HG03135 (cell line): ENCODE results near the gene GPRASP1.
"Not testable (repeated sequence)": the region's sequence is repeated elsewhere in the genome, so short reads cannot be mapped to it uniquely, and the experiment has no call there.

ENCODE experiments used
- ATAC-seq: cut with Tn5 transposase; IDR thresholded peaks from one replicate; pipeline ENCODE4 v1.9.1; 2021; ENCODE audit warnings: mild to moderate bottlenecking, moderate library complexity; ENCODE audit not compliant: unreplicated experiment

GPRASP1 gene

GRCh38 chrX:102651242-102652011, at the start of gene GPRASP1:
Gene GPRASP1, plus strand, starts transcription at chrX:102651483. Its CDS starts 2,431 bp downstream, at chrX:102653914.
- no peak for ATAC-seq

DNA sequence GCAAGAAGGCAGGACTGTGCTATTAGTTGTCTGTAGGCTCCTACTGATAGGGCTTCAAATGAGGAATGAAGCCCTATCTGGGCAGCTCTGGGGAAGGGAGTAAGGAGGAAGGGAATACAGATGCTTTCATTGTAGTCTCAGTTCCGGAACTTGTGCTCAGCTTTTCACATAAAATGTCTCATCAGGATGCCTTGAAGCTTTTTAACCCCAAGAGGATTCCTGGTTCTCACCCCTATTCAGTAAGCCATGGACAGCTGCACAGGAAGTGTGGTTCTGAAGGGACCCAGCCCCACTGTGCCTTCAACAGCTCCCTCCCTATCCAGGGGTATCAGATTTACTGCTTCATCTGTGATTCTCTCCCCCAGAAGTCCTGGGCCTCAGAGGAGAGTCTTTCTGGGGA, 47.0 kb upstream of the GPRASP1 start:
- no peak for ATAC-seq

DNA sequence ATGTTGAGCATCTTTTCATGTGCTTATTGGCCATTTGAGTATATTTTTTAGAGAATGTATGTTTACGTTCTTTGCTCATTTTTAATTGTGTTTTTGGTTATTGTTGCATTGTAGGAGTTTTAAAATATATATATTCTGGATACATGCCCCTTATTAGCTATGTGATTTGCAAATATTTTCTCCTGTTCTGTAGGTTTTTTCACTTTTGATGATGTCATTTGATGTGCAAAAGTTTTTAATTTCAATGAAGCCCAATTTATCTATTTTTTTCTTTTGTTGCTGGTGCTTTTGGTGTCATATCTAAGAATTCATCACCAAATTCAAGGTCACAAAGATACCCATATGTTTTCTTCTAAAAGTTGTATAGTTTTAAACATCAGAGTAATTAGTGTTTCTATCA, 45.2 kb upstream of the GPRASP1 start:
- ATAC-seq: no peak

DNA sequence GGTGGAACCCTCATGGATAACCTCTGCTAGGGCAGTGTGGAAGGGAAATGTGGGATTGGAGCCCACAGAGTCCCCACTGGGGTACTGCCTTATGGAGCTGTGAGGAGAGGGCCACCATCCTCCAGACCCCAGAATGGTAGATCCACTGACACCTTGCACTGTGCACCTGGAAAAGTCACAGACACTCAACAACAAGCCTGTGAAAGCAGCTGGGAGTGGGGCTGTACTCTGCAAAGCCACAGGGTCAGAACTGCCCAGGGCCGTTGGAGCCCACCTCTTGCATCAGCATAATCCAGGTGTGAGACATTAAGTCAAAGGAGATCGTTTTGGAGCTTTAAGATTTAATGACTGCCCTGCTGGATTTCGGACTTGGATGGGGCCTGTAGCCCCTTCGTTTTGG, 40.4 kb upstream of the GPRASP1 start:
- ATAC-seq: no peak

- ATAC-seq: no peak
Measured at GRCh38 chrX:102624105-102624504, 27.2 kb upstream of the GPRASP1 start.

GRCh38 chrX:102627640-102628039, 23.6 kb upstream of the GPRASP1 start:
- ATAC-seq: no peak

- no peak for ATAC-seq
Measured at GRCh38 chrX:102637561-102637960, 13.7 kb upstream of the GPRASP1 start.

DNA sequence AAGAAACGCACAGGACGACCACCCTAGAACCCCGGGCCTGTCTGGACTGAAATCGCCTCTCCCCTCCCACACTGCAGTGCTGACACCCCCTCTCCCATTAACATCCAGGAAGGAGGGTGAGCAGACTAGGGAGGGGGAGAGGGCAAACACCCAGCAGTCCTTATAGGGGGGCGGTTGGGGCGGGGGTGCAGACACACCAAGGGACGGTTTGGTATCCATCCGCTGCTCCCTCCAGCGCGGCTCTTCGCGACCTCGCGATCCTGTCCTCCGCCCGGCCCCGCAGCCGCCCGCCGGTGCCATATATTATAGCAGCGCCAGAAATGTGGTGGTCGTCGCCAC, 411 bp upstream of the GPRASP1 start:
- ATAC-seq: no peak

DNA sequence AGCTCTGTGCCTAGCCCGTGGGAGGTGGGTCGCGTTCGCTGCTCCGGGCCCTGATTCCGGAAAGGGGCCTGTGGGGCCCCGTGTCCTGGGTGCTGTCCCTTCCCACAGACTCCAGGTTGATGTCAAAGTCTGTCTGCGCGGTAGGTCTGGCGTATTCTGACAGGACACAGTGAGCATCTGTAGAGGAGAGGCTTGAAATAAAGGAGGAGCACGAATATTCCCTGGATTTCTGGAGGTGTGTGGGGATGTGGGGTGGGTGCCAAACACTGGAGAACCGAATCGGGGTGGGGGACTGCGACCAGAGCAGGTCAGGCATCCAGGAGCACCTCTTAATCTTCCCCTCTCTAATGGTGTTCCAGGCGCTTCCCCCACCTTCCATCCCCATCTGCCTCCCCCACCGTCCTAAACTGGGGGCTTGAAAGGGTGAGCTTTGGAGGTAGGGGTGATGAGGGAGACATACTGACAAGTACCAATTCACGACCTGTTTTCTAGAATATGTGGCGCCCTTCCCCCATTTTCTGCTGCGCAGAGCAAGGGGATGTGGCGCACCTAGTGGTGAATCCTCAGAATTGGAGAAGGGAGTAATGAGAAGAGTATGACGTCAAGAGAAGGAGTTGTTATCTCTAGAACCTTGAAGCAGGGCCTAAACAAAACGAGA, 877 bp downstream of the GPRASP1 start:
- ATAC-seq: peak; percentile 65

- ATAC-seq: no peak
Measured at GRCh38 chrX:102654696-102655095, 3.4 kb downstream of the GPRASP1 start.

- ATAC-seq: no peak
Measured at GRCh38 chrX:102658556-102658955, 7.3 kb downstream of the GPRASP1 start.

- peak; percentile 93 for ATAC-seq
Measured at GRCh38 chrX:102659790-102660757, 8.8 kb downstream of the GPRASP1 start.

DNA sequence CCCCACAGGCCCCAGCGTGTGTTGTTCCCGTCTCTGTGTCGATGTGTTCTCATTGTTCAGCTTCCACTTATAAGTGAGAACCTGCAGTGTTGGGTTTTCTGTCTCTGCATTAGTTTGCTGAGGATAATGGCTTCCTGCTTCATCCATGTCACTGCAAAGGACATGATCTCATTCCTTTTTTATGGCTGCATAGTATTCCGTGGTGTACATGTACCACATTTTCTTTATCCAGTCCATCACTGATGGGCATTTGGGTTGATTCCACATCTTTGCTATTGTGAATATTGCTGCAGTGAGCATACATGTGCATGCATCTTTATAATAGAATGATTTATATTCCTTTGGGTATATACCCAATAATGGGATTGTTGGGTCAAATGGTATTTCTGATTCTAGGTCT, 12.5 kb downstream of the GPRASP1 start:
- ATAC-seq: not testable (repeated sequence)

- ATAC-seq: not testable (repeated sequence)
Measured at GRCh38 chrX:102667034-102667433, 15.8 kb downstream of the GPRASP1 start.

DNA sequence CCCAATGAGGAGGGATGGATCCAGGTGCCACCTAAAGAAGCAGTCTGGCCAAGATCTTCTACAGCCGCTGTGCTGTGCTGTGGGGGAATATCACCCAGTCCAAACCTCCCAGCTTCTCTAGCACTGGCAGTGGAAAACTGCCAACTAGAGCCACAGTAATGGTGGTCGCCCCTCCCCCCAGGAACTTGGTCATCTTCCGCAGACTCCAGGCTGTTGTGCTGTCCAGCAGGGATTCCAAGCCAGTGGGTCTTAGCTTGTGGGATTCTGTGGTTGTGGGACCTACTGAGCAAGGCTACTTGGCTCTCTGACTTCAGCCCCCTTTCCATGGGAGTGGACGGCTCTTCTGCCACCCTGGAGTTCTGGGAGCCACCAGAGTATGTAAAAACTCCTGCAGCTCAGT, 18.2 kb downstream of the GPRASP1 start:
- ATAC-seq: no peak

DNA sequence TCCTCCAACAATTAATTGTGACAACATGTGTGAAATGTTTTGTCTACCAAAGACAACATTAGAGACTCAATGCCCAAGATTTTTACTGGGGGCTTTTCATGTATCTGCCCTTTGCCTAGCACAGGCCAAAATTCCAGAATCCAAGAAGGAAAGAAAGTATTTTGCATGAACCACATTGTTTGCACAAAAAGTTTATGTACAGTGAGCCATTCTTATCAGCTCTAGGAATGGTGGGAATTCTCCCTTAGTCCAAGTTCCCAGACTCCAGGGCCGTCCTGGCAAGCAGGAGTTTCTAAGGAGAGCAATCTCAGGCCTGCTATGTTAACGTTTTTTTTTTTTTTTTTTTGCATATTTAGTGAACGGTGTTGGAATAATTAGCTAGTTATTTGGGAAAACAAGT, 21.6 kb downstream of the GPRASP1 start:
- ATAC-seq: no peak

- not testable (repeated sequence) for ATAC-seq
Measured at GRCh38 chrX:102677479-102677878, 26.2 kb downstream of the GPRASP1 start.

GRCh38 chrX:102684772-102685520, 33.7 kb downstream of the GPRASP1 start:
- ATAC-seq: no peak

GRCh38 chrX:102694749-102695148, 43.5 kb downstream of the GPRASP1 start:
- no peak for ATAC-seq

- no peak for ATAC-seq
Measured at GRCh38 chrX:102696306-102696705, 45.0 kb downstream of the GPRASP1 start.

GRCh38 chrX:102697494-102697893, 46.2 kb downstream of the GPRASP1 start:
- no peak for ATAC-seq
